IPS DF 19.7 (cell line): ENCODE measurements around the gene BCL10.

Source experiments
- DNase-seq: peaks from one replicate; pipeline ENCODE4 v3.0.0-alpha.2; 2013; ENCODE audit warnings: low read depth, low spot score

BCL10 gene

DNA sequence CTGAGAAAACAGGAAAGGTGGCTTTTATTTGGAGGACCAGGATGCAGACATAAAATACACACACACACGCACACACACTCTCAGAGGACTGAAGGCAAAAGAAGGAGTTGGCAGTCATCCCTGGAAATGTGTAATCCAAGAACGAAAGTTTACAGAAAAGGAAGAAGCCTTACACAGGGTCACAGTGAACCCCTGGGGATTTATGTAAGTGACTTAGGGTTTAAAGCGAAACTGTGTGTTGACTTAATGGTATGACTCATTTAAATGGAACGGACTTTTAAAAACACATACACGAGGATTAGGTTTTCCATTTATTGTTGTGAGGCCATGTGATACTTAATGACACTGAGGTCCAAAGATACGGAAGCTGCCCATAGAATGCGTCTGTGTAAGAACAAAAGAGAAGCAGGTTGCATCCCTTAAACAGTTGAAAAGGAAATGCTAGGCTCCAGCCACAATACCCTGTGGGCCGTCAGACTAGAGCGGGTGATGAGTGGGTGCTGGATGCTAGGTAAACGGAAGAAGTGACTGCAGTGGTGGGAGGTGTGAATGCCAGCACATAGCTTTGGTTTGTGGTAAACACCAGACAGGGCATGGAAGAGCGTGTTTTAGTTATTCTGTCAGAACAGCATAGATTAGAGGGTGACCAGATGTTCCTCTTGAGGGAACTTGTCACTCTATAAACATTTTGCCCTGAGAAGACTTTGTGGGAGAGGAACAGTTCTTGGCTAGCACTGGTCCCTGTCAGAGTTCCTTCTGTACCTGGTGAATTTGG is 21.6 kb upstream of the BCL10 start:
- DNase-seq: no peak

GRCh38 chr1:85297538-85297854 is 21.1 kb upstream of the BCL10 start:
- DNase-seq: no peak

- no peak for DNase-seq
Measured at GRCh38 chr1:85296980-85297379, 20.5 kb upstream of the BCL10 start.

- no peak for DNase-seq
Measured at GRCh38 chr1:85295654-85296053, 19.2 kb upstream of the BCL10 start.

DNA sequence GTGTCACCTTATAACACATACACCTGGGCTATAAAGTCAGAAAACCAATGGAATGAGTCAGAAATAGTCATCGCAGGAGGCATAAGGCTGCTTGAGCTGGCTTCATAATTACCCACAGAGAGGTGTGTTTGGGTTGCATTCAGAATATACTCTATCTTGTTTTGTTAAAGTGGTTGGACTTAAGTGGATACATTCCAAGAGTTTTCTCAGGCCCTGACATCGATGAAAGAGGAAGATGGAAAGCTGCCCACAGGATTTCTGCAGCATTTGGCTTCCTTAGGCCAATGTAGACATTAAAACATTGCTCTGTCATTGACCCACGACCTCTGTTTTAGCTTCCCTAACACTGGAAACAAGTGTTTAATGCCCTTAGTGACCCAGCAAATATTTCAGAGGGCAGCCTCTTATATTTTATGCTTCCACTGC is 18.6 kb upstream of the BCL10 start:
- DNase-seq: no peak

- no peak for DNase-seq
Measured at GRCh38 chr1:85290826-85291225, 14.4 kb upstream of the BCL10 start.

DNA sequence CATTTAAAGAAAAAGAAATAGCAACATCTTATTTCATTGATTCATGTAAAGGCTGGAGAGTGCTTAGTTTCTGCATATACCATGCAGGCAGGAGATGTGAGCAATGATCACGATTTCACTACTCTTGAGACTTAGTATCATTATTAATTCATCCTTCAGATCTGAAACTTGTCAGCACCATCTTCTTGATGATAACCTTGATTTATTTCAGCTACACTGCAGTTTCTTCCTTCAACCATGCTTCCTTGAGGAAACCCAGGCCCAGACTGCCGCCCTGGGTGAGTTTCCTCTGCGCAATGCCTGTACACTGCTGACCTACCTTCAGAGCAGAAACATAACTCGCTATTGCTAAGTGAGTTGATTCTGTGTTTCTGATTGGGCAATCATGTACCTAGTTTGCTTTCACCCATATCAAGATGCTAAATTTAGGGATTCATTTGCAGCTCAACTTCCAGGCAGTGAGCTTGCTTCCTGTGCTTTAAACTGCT is 13.5 kb upstream of the BCL10 start:
- no peak for DNase-seq

- DNase-seq: no peak
Measured at GRCh38 chr1:85289207-85289847, 12.9 kb upstream of the BCL10 start.

- DNase-seq: no peak
Measured at GRCh38 chr1:85284202-85284601, 7.8 kb upstream of the BCL10 start.

DNA sequence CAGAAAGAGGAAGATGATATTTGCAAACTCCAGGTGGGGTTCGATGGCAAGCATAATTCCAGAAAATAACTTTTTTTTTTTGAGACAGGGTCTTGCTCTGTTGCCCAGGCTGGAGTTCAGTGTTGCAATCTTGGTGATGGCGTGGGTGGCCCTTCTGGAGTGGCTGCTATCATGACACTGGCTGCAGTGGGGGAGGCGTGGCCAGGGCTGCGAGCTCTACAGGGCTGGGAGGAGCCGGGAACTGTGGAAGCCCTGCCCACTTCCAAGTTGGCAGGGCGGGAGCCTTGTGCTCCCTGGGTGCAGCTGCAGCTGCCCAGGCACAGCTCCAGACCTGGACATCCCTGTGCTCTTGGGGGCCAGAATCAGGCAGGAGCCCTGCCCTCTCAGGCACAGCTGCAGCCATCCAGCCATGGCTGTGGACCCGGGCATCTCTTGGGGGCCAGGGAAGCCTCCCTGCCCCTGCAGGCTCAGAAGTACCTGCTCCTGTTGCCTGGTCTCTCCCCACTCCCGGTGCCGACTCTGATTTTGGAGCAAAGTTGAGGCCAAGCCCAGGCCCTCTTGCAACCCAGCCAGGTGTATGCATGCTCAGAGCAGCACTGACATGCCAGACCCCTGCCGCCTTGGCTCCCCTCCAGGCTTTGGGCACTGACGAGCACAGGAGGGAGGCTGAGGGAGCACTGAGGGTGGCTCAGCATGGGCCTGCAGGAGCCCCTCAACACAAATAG is 7.2 kb upstream of the BCL10 start:
- DNase-seq: no peak

- DNase-seq: peak; percentile 57
Measured at GRCh38 chr1:85282424-85282823, 6.0 kb upstream of the BCL10 start.

DNA sequence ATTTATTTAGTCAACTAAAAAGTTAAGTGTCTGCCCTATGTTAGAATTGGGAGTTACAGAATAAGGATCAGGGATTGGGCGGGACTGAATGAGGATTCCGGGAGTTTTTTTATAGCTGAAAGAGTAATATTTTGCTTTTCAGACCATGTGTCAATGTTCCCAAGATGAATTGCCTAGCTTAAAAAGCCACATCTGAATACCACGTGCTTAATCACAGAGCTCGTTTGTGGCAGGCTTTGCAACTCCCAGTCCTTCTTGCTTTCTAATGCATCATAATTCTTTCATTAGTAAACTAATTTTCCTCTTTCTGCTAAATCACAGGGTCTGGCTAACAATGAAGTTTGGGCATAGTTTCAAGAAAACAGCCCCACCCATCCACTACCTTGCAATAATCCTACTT is 4.2 kb upstream of the BCL10 start:
- DNase-seq: no peak

GRCh38 chr1:85279458-85280080 is 3.1 kb upstream of the BCL10 start:
- DNase-seq: no peak

- DNase-seq: no peak
Measured at GRCh38 chr1:85278853-85279314, 2.5 kb upstream of the BCL10 start.

GRCh38 chr1:85277802-85278201 is 1.4 kb upstream of the BCL10 start:
- no peak for DNase-seq

- DNase-seq: no peak
Measured at GRCh38 chr1:85276978-85277639, 677 bp upstream of the BCL10 start.

DNA sequence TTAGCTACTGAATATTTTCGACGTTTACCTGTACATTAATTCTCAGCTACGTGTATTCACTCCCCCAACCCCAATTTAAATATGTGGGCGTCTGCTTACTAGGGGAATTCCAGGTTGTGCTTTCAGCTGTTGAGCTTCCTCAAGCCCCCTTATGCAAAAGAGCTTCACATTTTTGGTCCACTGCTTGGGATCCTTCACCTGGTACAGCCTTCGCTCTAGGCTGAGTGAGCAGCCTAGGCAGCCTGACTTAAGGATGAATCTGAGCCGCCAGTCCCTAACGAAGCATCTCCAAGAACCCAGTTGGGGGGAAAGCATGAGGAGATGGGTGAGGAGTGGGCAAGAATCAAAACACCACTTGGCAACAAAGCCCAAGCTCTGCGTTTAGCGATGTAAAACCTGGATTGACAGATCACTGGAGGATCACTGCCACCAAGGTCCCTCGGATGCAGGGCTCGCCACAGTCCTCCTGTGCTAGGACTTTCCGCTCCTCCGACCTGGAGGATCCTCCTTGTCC is 674 bp downstream of the BCL10 start:
- DNase-seq: no peak

DNA sequence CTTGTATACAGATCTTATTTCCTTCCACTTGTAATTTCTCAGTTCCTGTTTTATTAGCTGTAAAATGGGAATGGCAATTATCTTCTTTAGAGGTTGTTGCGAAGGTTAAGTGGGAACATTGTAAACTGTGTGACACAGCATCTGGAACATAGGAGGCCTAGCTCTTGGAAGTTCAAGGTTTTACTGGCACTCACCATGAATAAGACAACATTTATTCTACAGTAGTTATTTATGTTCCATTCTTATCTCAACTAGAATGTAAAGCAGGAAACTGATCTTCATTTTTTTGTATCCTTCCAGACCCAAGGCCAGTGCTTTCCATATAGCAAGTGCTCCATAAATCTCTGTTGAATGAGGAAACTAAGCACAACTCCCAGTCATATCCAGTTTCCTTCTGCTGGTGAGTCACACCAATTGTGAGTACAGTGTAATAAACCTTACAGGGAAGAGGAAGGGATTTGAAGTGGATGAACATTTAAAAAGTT is 1.4 kb downstream of the BCL10 start:
- DNase-seq: no peak

DNA sequence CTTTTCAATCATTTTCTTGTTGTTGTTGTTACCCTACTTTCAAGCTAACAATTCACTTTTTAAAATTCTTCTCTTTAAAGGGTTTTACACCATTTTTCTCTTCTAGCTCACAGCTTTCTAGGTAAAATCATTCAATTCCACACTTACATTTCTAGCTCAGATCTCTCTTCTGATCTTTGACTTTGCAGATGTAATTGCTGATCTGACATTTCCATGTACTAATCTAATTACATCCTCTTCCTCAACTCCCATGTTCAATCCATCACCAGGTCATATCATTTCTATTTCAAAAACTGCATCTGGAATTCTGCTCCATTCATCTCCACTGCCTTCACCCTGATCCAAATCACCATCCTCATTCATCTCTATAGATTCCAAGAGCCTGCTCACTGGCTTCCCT is 3.0 kb downstream of the BCL10 start:
- DNase-seq: no peak

DNA sequence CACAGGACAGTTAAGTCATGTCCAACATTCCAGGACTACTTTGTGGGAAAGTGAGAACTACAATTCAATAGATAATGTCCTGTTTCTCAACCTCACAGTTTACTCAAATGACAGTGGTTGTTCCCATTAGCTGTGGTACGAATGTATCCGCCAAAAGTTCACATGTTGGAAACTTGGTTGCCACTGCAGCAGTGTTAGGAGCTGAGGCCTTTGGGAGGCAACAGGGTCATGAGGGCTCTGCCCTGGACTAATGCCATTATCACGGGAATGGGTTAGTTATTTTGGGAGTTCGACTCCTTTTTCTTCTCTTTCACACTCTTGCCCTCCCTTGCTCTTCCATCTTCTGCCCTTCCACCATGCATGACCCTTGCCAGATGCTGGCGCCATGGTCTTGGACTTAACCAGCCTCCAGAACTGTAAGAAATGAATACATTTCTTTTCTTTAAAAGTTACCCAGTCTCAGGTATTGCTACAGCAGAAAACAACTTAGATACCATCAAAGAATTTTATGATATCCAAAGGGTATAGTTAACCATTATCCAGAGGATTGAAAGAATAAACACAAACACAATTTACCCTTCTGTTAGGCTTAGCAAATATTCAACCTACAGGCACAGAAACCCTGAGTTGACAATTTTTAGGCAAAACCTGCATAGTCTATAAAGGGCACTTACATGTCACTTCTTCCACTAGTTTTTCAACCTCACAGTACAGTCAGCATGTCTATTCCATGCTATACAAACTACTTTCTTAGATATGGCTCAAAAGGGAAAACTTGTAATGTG is 7.4 kb downstream of the BCL10 start:
- DNase-seq: no peak
